Measurements from ENCODE around the gene LILRA6.
"Not testable (repeated sequence)": the region's sequence is repeated elsewhere in the genome, so short reads cannot be mapped to it uniquely, and the experiment has no call there.

LILRA6 gene

GRCh38 chr19:54242646-54243045 is at the start of gene LILRA6:
Gene LILRA6 (minus strand): TSS chr19:54242790.
- not testable (repeated sequence) for FAIRE-seq; DNase-seq (ENCODE audit: low spot score)

- not testable (repeated sequence) for FAIRE-seq; DNase-seq (ENCODE audit: low spot score)
These were observed 46.6 kb upstream of the LILRA6 start for GRCh38 chr19:54289160-54289559.

- FAIRE-seq (no peak), DNase-seq (ENCODE audit: low spot score) (no peak)
These were observed 44.9 kb upstream of the LILRA6 start for GRCh38 chr19:54287456-54287855.

- peak; percentile 62 for FAIRE-seq
- not testable (repeated sequence) for DNase-seq (ENCODE audit: low spot score)
These were observed 43.7 kb upstream of the LILRA6 start for GRCh38 chr19:54286283-54286682.

GRCh38 chr19:54285427-54286056 is 43.0 kb upstream of the LILRA6 start:
- DNase-seq (ENCODE audit: low spot score) = not testable (repeated sequence)
- peak; percentile 80 for FAIRE-seq

- FAIRE-seq (no peak), DNase-seq (ENCODE audit: low spot score) (no peak)
These were observed 40.3 kb upstream of the LILRA6 start for GRCh38 chr19:54282686-54283470.

- FAIRE-seq; DNase-seq (ENCODE audit: low spot score): not testable (repeated sequence)
These were observed 39.1 kb upstream of the LILRA6 start for GRCh38 chr19:54281729-54282075.

DNA sequence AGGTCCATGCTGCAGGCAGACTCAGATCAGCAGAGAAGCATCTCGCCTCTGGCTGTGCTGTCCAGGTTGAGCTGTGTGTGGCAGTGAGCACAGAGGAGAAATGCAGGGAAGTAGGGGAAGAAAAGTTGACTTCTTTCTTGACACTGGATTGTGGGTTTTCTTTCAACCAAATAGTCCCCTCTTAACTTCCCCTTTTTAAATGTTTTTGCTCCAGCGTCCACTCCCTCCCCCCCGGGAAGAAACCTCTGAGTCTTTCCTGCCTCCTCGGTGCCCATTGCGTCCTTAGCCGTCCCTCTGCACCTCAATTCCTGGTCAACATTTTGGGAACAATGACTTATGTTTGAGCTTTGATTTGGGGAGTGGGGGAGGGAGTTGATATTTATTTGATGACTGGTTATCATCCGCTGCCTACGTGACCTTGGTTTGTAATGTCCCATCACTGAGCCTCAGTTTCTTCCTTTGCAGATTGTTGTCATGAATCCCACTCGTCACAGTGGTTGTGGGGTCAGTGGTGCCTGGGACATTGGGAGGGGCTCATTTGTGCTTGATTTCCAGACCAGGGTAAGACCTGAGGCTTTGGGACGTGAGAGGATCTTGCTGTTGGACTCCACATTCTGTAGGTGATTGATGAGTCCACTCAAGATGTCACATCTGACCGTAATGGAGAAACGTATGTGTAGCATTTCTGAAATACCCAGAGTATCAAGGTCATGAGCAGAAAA is 38.6 kb upstream of the LILRA6 start, which contains the start of gene LILRB2:
Gene LILRB2, minus strand, starts transcription at position 104 of the 722 bp plus-strand sequence. CDS start 614 bp downstream, outside the sequence.
- DNase-seq (ENCODE audit: low spot score) = no peak
- no peak for FAIRE-seq

GRCh38 chr19:54280441-54280840 is 37.9 kb upstream of the LILRA6 start:
- not testable (repeated sequence) for FAIRE-seq; DNase-seq (ENCODE audit: low spot score)

DNA sequence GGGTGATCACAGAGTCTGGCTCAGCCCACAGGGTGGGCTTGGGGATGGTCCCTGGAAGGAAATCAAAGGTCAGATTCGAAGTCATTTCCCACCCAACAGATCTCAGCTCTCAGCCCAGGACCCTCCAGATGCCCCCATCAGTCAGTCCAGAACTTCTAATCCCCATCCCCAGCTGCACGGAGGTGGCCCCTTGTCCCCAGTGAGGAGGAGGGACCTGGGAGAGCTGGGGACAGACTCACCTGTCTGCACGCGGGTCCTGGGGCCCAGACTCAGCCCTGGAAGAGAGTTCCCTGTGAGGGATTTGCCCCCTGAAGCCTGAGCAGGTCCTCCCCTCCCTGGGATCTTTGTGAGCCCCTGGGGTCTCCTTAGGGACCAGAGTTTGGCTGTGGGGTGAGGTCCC is 37.4 kb upstream of the LILRA6 start:
- FAIRE-seq; DNase-seq (ENCODE audit: low spot score): not testable (repeated sequence)

DNA sequence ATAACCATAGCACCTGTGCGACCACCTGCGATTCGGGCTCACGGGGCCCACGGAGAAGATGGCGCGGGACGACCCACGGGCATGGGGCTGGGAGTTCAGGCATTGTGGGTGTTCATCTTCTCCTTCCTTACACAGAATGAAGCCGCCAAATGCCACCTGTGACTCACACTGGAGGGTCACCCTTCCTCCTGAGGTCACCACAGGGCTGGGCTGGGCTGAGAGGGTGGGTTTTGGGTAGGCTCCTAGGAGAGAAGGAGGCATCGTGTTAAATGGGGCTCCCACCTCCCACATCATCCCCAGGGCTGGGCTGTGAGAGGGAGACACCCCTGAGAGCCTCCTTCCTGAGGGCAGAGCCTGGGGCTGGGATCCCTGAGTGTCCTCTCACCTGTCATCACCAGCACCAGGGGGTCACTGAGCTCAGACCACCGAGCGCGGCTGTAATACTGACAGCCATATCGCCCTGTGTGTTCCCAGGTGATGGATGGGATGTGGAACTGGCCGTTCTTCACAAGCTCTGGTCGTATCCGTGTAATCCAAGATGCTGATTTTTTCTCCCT is 36.9 kb upstream of the LILRA6 start:
- DNase-seq (ENCODE audit: low spot score) = no peak
- FAIRE-seq = no peak

GRCh38 chr19:54278571-54279195 is 36.1 kb upstream of the LILRA6 start:
- FAIRE-seq; DNase-seq (ENCODE audit: low spot score): not testable (repeated sequence)

DNA sequence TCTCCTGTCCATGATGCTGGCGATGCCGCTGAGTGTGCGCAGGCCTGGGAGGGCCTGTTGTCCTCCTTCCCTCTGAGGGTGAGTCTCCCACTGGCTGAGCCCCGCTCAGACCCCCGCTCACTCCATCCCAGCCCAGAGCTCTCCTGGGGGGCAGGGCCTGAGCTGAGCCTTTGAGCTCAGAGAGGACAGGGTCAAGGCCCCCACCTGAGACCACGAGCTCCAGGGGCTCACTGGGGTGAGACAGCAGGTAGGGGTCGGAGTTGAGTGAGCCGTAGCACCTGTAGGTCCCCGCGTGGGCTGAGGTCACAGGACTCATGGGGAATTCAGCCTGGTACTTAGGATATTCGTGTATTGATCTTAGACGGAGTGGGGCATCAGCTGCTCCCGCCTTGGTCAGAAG is 35.5 kb upstream of the LILRA6 start:
- not testable (repeated sequence) for DNase-seq (ENCODE audit: low spot score)

GRCh38 chr19:54277111-54277615 is 34.6 kb upstream of the LILRA6 start:
- not testable (repeated sequence) for DNase-seq (ENCODE audit: low spot score); FAIRE-seq

More for the DNA sequence above, 35.5 kb upstream of the LILRA6 start:
- not testable (repeated sequence) for FAIRE-seq

GRCh38 chr19:54275951-54276350 is 33.4 kb upstream of the LILRA6 start:
- FAIRE-seq (no peak), DNase-seq (ENCODE audit: low spot score) (no peak)

- not testable (repeated sequence) for FAIRE-seq
These were observed 31.9 kb upstream of the LILRA6 start for GRCh38 chr19:54274516-54274915.

DNA sequence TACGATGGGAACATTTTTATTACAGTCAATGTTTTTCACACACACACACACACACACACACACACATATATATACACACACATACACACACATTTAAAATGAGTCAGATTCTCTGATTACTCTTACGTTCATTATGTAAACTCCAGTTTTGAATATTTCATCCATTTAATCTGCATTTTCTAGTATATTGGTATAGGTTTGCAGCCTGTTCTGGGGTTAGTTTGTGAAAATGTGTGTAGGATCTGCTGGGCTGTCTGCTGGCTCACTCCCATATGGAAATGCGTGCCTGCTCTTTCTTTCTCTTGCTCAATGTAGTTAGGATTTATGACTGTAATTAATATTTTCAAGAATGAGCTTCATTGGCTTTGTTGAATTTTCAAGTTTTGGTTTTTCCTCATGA is 31.2 kb upstream of the LILRA6 start:
- DNase-seq (ENCODE audit: low spot score) (no peak), FAIRE-seq (no peak)

More at GRCh38 chr19:54274516-54274915, 31.9 kb upstream of the LILRA6 start:
- DNase-seq (ENCODE audit: low spot score) = not testable (repeated sequence)

DNA sequence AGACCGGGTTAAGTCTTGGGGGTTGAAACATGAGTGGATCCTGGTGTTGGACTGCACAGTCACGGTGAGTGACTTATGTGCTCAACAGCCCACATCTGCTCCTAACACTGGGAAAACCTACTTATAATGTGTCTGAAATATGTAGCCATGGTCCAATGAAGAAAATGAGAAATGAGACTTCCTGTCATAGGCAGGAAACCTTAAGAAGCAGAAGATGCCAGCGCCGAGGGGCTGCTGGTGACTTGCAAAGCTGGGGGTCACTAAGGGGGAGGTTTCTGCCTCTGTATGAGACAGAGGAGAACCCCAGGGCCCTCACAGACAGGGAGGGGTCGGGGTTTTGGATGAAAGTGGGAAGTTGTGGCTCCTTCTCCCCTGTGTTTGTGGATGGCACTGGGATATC is 29.6 kb upstream of the LILRA6 start:
- not testable (repeated sequence) for DNase-seq (ENCODE audit: low spot score); FAIRE-seq

- not testable (repeated sequence) for FAIRE-seq
These were observed 29.0 kb upstream of the LILRA6 start for GRCh38 chr19:54271587-54271986.

DNA sequence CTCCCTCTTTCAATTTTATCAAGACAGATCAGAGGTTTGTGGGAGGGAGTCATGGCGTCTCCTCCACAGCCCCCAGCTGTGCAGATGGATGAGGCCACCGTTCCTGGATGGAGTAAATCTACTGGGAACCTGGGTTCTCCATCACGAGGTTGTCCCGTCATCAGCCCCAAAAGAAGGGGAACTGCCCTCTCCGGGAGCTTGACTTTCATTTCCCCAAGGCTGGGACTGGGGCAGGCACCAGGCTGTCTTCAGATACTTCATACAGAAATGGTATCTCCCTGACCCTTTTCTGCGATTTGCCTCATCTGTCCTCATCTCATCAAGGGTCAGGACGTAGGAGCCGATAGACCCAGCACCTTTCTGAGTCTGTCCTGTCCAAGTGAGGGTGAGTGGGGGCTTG is 28.5 kb upstream of the LILRA6 start:
- FAIRE-seq (no peak), DNase-seq (ENCODE audit: low spot score) (no peak)

More at GRCh38 chr19:54271587-54271986, 29.0 kb upstream of the LILRA6 start:
- DNase-seq (ENCODE audit: low spot score) = not testable (repeated sequence)

DNA sequence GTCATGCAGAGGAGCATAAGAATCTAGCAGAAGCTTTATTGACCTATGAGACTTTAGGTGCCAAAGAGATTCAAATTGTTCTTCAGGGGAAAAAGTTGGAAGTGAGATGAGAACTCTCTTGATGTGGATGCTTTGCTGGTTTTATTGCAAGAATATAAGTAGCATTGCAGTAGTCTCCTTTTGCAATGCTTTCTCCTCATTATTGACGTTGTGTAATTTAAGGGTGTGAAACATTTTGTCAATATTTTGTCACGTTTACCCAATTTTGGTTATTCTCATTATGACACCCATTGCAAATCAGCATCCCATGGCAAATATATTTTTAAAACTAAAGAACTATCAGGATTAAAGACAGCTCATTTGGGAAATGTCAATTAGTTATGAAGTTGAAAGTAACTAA is 26.3 kb upstream of the LILRA6 start:
- DNase-seq (ENCODE audit: low spot score) (no peak), FAIRE-seq (no peak)
